IMR-90 (cell line): ENCODE data around the gene LRP3. TPM values are rescaled to one million over a fixed set of nuclear protein-coding genes. Genes with fewer than 3 reads are reported as not detected.

Source experiments
- ATAC-seq: fragments of 200-7000 bp; cut with Tn5 transposase; 2 replicates; pipeline ENCODE4 v1.9.1; 2020; ENCODE audit warnings: low read depth, mild to moderate bottlenecking, moderate library complexity
- BruUV-seq: library from RNA; stranded (reverse); fragments of 400-500 nt; replicated peaks from 2 replicates; lab custom pipeline; 2021; lab: Mats Ljungman, UMichigan
- CTCF ChIA-PET: fragments of 300-600 bp; formaldehyde crosslinking; extraction: SDS; loops from one replicate; lab custom pipeline; 2021; ENCODE audit warnings: antibody characterized with exemption; lab: Yijun Ruan, JAX
- POLR2A ChIA-PET: fragments of 300-600 bp; sonication (Branson Sonifier 250); formaldehyde crosslinking; loops from one replicate; lab custom pipeline; 2022; ENCODE audit warnings: antibody characterized with exemption; ENCODE audit not compliant: unreplicated experiment; lab: Charles Lee
- DNase-seq: peaks from one replicate; pipeline ENCODE4 v3.0.0; 2013
- H2AFZ ChIP-seq: replicated peaks from 2 replicates; pipeline ENCODE3; 2013; ENCODE audit warnings: low read length, mild to moderate bottlenecking; ENCODE audit not compliant: poor library complexity
- H2AK5ac ChIP-seq: 2 replicates; pipeline ENCODE4 v1.6.1; 2013; ENCODE audit warnings: low read depth, low read length, inconsistent platforms
- H2AK9ac ChIP-seq: replicated peaks from 2 replicates; pipeline ENCODE3; 2013; ENCODE audit warnings: mild to moderate bottlenecking, low read depth, low read length, moderate library complexity; ENCODE audit not compliant: poor library complexity
- H2BK120ac ChIP-seq: 2 replicates; pipeline ENCODE4 v1.6.1; 2013; ENCODE audit warnings: low read depth, low read length, inconsistent platforms
- H2BK15ac ChIP-seq: 3 replicates; pipeline ENCODE4 v1.6.1; 2013; ENCODE audit warnings: low read depth, low read length, inconsistent platforms
- H2BK20ac ChIP-seq: 2 replicates; pipeline ENCODE4 v1.6.1; 2013; ENCODE audit warnings: low read depth, mild to moderate bottlenecking, inconsistent platforms, low read length, moderate library complexity
- H2BK5ac ChIP-seq: 2 replicates; pipeline ENCODE4 v1.6.1; 2013; ENCODE audit warnings: mild to moderate bottlenecking, low read depth, low read length, inconsistent platforms; ENCODE audit not compliant: poor library complexity, severe bottlenecking
- H3K14ac ChIP-seq: replicated peaks from 2 replicates; pipeline ENCODE4 v1.6.1; 2013; ENCODE audit warnings: low read depth, low read length, inconsistent platforms
- H3K18ac ChIP-seq: 2 replicates; pipeline ENCODE4 v1.6.1; 2013; ENCODE audit warnings: low read depth, low read length, control low read depth
- H3K23ac ChIP-seq: 2 replicates; pipeline ENCODE4 v1.6.1; 2013; ENCODE audit warnings: low read depth, low read length, inconsistent platforms
- H3K27ac ChIP-seq: 2 replicates; pipeline ENCODE4 v1.5.1; 2013; ENCODE audit warnings: mild to moderate bottlenecking, control low read depth, low read length; ENCODE audit not compliant: insufficient read depth
- H3K27me3 ChIP-seq: 2 replicates; pipeline ENCODE4 v1.6.1; 2013; ENCODE audit warnings: low read length; ENCODE audit not compliant: control insufficient read depth, insufficient read depth
- H3K36me3 ChIP-seq: 2 replicates; pipeline ENCODE4 v1.6.1; 2013; ENCODE audit warnings: low read length, mixed read lengths; ENCODE audit not compliant: control insufficient read depth, insufficient read depth
- H3K4ac ChIP-seq: 2 replicates; pipeline ENCODE4 v1.6.1; 2013; ENCODE audit warnings: low read depth, low read length, inconsistent platforms
- H3K4me1 ChIP-seq: 2 replicates; pipeline ENCODE4 v1.6.1; 2013; ENCODE audit warnings: low read length, mixed read lengths; ENCODE audit not compliant: control insufficient read depth, insufficient read depth
- H3K4me2 ChIP-seq: 2 replicates; pipeline ENCODE4 v1.6.1; 2013; ENCODE audit warnings: low read depth, mild to moderate bottlenecking, control low read depth, low read length, moderate library complexity
- H3K4me3 ChIP-seq: 2 replicates; pipeline ENCODE4 v1.5.1; 2013; ENCODE audit warnings: low read depth, mild to moderate bottlenecking, control low read depth, low read length, moderate library complexity; ENCODE audit not compliant: insufficient read depth
- H3K56ac ChIP-seq: 2 replicates; pipeline ENCODE4 v1.6.1; 2013; ENCODE audit warnings: low read length, inconsistent platforms; ENCODE audit not compliant: insufficient read depth; ENCODE audit errors: extremely low read depth
- H3K79me1 ChIP-seq, 2 experiments: 2 replicates each; pipeline ENCODE4 v1.6.1; 2013; ENCODE audit warnings: low read length in 2 of 2, inconsistent platforms in 1 of 2, low read depth in 1 of 2
- H3K9ac ChIP-seq: 2 replicates; pipeline ENCODE4 v1.6.1; 2013; ENCODE audit warnings: low read depth, low read length, control low read depth
- H3K9me1 ChIP-seq: 2 replicates; pipeline ENCODE4 v1.6.1; 2013; ENCODE audit warnings: low read length, inconsistent platforms; ENCODE audit not compliant: insufficient read depth
- H3K9me3 ChIP-seq: 2 replicates; pipeline ENCODE4 v1.6.1; 2013; ENCODE audit warnings: low read length; ENCODE audit not compliant: control insufficient read depth, insufficient read depth
- H4K20me1 ChIP-seq: 2 replicates; pipeline ENCODE4 v1.6.1; 2013; ENCODE audit warnings: low read length, inconsistent platforms; ENCODE audit not compliant: insufficient read depth
- H4K5ac ChIP-seq: 2 replicates; pipeline ENCODE4 v1.6.1; 2013; ENCODE audit warnings: mild to moderate bottlenecking, low read depth, low read length, control low read depth
- H4K8ac ChIP-seq, 2 experiments: 2 replicates each; pipeline ENCODE4 v1.6.1; 2013; ENCODE audit warnings: low read depth in 2 of 2, low read length in 2 of 2, control low read depth in 1 of 2, inconsistent platforms in 1 of 2
- H4K91ac ChIP-seq: 2 replicates; pipeline ENCODE4 v1.6.1; 2013; ENCODE audit warnings: low read depth, low read length, inconsistent platforms; ENCODE audit not compliant: insufficient read depth
- BHLHE40 ChIP-seq: fragments of 150-350 bp; IDR thresholded peaks from 2 replicates; pipeline ENCODE4 v1.6.1; 2016; ENCODE audit warnings: mild to moderate bottlenecking, low read depth, low read length
- CEBPB ChIP-seq: IDR thresholded peaks from 2 replicates; pipeline ENCODE4 v1.6.1; 2012; ENCODE audit warnings: low read depth, low read length, improper control_type of control experiment
- CHD1 ChIP-seq: IDR thresholded peaks from 2 replicates; pipeline ENCODE4 v1.6.1; 2012; ENCODE audit warnings: low read depth, low read length, improper control_type of control experiment
- FOS ChIP-seq: fragments of 150-350 bp; IDR thresholded peaks from 2 replicates; pipeline ENCODE4 v1.6.1; 2016; ENCODE audit warnings: low read depth, low read length
- MAFK ChIP-seq: IDR thresholded peaks from 2 replicates; pipeline ENCODE4 v1.6.1; 2012; ENCODE audit warnings: low read depth, low read length, improper control_type of control experiment
- MAZ ChIP-seq: IDR thresholded peaks from 2 replicates; pipeline ENCODE4 v1.6.1; 2012; ENCODE audit warnings: low read depth, mild to moderate bottlenecking, low read length, improper control_type of control experiment, moderate library complexity, borderline replicate concordance
- MXI1 ChIP-seq: IDR thresholded peaks from 2 replicates; pipeline ENCODE4 v1.6.1; 2012; ENCODE audit warnings: low read depth, mild to moderate bottlenecking, low read length, moderate library complexity, borderline replicate concordance
- NFE2L2 ChIP-seq: fragments of 150-350 bp; IDR thresholded peaks from 2 replicates; pipeline ENCODE4 v1.6.1; 2016; ENCODE audit warnings: low read depth, mild to moderate bottlenecking, low read length
- POLR2A ChIP-seq: IDR thresholded peaks from 2 replicates; pipeline ENCODE4 v1.6.1; 2012; ENCODE audit warnings: mild to moderate bottlenecking, low read depth, low read length
- RAD21 ChIP-seq: IDR thresholded peaks from 2 replicates; pipeline ENCODE4 v1.6.1; 2012; ENCODE audit warnings: low read length, improper control_type of control experiment
- RCOR1 ChIP-seq: IDR thresholded peaks from 2 replicates; pipeline ENCODE4 v1.6.1; 2012; ENCODE audit warnings: mild to moderate bottlenecking, low read length, improper control_type of control experiment; ENCODE audit not compliant: insufficient replicate concordance
- RFX5 ChIP-seq: IDR thresholded peaks from 2 replicates; pipeline ENCODE4 v1.8.0; 2012; ENCODE audit warnings: low read depth, mild to moderate bottlenecking, low read length, moderate library complexity
- WGBS, 2 experiments: methylation state at CpG; one replicate each; pipeline versions ENCODE4 v1.1.5 to v1.1.7; 2013; ENCODE audit warnings: missing lambda C conversion rate in 2 of 2; ENCODE audit not compliant: insufficient read length in 1 of 2; ENCODE audit errors: extremely low coverage in 2 of 2; 5-methylcytosine and 5-hydroxymethylcytosine counted together
- dilution Hi-C: fragments of 300-500 bp; cut with HindIII; formaldehyde crosslinking; loops from one replicate; pipeline ENCODE4 v1.14.3; 2018; ENCODE audit warnings: low sequenced_read_pairs; ENCODE audit not compliant: unreplicated experiment
- in situ Hi-C: fragments of 300-500 bp; cut with MboI; formaldehyde crosslinking; loops from 3 replicates; pipeline ENCODE4 v1.14.3; 2019; ENCODE audit warnings: low sequenced_read_pairs, inconsistent platforms, mixed read lengths
- intact Hi-C: fragments of 100-400 bp; cut with micrococcal nuclease; formaldehyde crosslinking; loops from 2 replicates; pipeline ENCODE4 v1.10.0; 2022
- polyA plus RNA-seq, 3 experiments: library from polyadenylated mRNA; depleted of rRNA; stranded (reverse); fragments of >200 nt; gene quantifications; 2 replicates each; pipeline ENCODE4 v1.2.3, GENCODE V29; 2012; ENCODE audit warnings: low replicate concordance in 1 of 3
- total RNA-seq: library from RNA; depleted of rRNA; stranded (reverse); fragments of >200 nt; gene quantifications from 2 replicates; pipeline ENCODE4 v1.2.3, GENCODE V29; 2012
- TF ChIP-seq, protein P1 (sequence below): fragments of 150-350 bp; IDR thresholded peaks from 2 replicates; pipeline ENCODE4 v1.6.1; 2017; ENCODE audit warnings: mild to moderate bottlenecking, antibody characterized with exemption, low read length, low read depth
- TF ChIP-seq, protein P2 (sequence below): conservative IDR thresholded peaks from 2 replicates; pipeline ENCODE4 v1.5.1; 2012; ENCODE audit warnings: mild to moderate bottlenecking, low read depth, low read length, improper control_type of control experiment
- TF ChIP-seq, protein P3 (sequence below): fragments of 150-350 bp; IDR thresholded peaks from 2 replicates; pipeline ENCODE4 v1.6.1; 2016; ENCODE audit warnings: low read depth, mild to moderate bottlenecking, low read length, moderate library complexity, borderline replicate concordance

LRP3 gene
- total and polyA plus RNA-seq, 2 of the 4 experiments (the other 2 are of a cell fraction): 8.4 to 20.2 TPM

DNA sequence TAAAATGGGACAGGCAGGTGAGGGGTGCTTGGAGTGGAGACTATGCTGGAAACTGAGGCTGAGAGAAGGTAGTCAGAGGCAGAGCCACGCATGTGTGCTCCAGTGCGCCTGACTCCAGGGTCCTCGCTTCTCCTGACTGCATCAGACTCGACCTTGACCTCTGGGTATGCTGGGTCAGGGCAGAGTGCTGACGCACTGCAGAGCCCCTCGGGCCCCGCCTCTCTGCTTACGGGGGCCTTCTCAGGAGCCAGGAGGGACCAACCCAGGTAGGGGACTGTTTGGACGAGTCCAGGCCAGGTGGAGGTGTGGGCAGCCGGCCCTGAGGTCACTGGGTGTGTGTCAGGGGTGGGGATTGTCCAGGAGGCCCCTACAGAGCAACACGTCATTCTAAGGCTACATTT, 54.4 kb downstream of the LRP3 start:
- dilution Hi-C loops (no loop called here), intact Hi-C loops (no loop called here), in situ Hi-C loops (no loop called here)
- no peak overlapping the region for H3K9ac ChIP-seq
- H2BK20ac ChIP-seq: no peak overlapping the region
- no peak overlapping the region for H3K4me2 ChIP-seq
- 0 out of 2 replicates have a peak, but pooled peaks cover 12% of the 10 kb centered on the region for H3K9me1 ChIP-seq
- ChIA-PET POLR2A (no interaction called here), CTCF (no interaction called here)
- H2BK15ac ChIP-seq: no peak overlapping the region
- H3K23ac ChIP-seq: no peak overlapping the region
- H3K79me1 ChIP-seq: no peaks in the 10 kb centered on the region
- no peak for ATAC-seq
- no peak overlapping the region for H2BK5ac ChIP-seq
- H4K8ac ChIP-seq: no peak overlapping the region
- H3K27ac ChIP-seq: no peak overlapping the region
- no peak overlapping the region for H3K18ac ChIP-seq
- WGBS, 2 experiments: 61% methylated on average over 4 of the region's 11 CpGs; no CpG with 5 or more reads in 1 of the 2 experiments
- H3K56ac ChIP-seq: no peak overlapping the region
- no peak overlapping the region for H3K4ac ChIP-seq
- peaks cover 7% of the 10 kb centered on the region; the same call in 1 of the 2 replicates for H3K27me3 ChIP-seq
- H4K20me1 ChIP-seq: no peaks in the 10 kb centered on the region
- no peak overlapping the region for H3K14ac ChIP-seq
- no peak overlapping the region for H2AK5ac ChIP-seq
- no peak overlapping the region for H2AK9ac ChIP-seq
- no peak overlapping the region for H2BK120ac ChIP-seq
- H3K36me3 ChIP-seq: no peaks in the 10 kb centered on the region
- H3K4me1 ChIP-seq: no peaks in the 10 kb centered on the region
- no peak overlapping the region for H3K4me3 ChIP-seq
- TF ChIP-seq RCOR1 (no peak), CEBPB (no peak), BHLHE40 (no peak), MXI1 (no peak), FOS (no peak), RAD21 (no peak), MAFK (no peak), MAZ (no peak), POLR2A (no peak), RFX5 (no peak), CHD1 (no peak), NFE2L2 (no peak)
- TF ChIP-seq, protein P1, sequence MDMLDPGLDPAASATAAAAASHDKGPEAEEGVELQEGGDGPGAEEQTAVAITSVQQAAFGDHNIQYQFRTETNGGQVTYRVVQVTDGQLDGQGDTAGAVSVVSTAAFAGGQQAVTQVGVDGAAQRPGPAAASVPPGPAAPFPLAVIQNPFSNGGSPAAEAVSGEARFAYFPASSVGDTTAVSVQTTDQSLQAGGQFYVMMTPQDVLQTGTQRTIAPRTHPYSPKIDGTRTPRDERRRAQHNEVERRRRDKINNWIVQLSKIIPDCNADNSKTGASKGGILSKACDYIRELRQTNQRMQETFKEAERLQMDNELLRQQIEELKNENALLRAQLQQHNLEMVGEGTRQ: no peak
- TF ChIP-seq, protein P2, sequence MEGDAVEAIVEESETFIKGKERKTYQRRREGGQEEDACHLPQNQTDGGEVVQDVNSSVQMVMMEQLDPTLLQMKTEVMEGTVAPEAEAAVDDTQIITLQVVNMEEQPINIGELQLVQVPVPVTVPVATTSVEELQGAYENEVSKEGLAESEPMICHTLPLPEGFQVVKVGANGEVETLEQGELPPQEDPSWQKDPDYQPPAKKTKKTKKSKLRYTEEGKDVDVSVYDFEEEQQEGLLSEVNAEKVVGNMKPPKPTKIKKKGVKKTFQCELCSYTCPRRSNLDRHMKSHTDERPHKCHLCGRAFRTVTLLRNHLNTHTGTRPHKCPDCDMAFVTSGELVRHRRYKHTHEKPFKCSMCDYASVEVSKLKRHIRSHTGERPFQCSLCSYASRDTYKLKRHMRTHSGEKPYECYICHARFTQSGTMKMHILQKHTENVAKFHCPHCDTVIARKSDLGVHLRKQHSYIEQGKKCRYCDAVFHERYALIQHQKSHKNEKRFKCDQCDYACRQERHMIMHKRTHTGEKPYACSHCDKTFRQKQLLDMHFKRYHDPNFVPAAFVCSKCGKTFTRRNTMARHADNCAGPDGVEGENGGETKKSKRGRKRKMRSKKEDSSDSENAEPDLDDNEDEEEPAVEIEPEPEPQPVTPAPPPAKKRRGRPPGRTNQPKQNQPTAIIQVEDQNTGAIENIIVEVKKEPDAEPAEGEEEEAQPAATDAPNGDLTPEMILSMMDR: no peak
- TF ChIP-seq, protein P3, sequence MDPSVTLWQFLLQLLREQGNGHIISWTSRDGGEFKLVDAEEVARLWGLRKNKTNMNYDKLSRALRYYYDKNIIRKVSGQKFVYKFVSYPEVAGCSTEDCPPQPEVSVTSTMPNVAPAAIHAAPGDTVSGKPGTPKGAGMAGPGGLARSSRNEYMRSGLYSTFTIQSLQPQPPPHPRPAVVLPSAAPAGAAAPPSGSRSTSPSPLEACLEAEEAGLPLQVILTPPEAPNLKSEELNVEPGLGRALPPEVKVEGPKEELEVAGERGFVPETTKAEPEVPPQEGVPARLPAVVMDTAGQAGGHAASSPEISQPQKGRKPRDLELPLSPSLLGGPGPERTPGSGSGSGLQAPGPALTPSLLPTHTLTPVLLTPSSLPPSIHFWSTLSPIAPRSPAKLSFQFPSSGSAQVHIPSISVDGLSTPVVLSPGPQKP: no peak
- DNase-seq: no peak
- no TSS peak for BruUV-seq
- no peaks in the 10 kb centered on the region for H3K9me3 ChIP-seq
- H4K91ac ChIP-seq: no peak overlapping the region
- H2AFZ ChIP-seq: no peak overlapping the region
- no peak overlapping the region for H4K5ac ChIP-seq
